GM04503 (cell line): ENCODE measurements around the gene TNIK.
"Not testable (repeated sequence)": the region's sequence is repeated elsewhere in the genome, so short reads cannot be mapped to it uniquely, and the experiment has no call there.

Experiments
- DNase-seq: peaks from one replicate; pipeline ENCODE4 v3.0.0-alpha.2; 2012; ENCODE audit warnings: low read depth

TNIK gene

DNA sequence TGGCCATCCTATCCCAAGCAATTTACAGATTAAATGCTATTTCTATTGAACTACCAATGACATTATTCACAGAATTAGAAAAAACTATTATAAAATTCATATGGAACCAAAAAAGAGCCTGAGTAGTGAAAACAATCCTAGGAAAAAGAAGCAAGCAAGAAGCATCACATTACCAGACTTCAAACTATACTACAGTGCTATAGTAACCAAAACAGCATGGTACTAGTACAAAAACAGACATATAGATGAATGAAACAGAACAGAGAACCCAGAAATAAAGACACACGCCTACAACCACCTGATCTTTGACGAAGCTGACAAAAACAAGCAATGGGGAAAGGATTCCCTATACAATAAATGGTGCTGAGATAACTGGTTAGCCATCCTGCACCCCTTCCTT, 152.2 kb downstream of the TNIK start:
- no peak for DNase-seq

DNA sequence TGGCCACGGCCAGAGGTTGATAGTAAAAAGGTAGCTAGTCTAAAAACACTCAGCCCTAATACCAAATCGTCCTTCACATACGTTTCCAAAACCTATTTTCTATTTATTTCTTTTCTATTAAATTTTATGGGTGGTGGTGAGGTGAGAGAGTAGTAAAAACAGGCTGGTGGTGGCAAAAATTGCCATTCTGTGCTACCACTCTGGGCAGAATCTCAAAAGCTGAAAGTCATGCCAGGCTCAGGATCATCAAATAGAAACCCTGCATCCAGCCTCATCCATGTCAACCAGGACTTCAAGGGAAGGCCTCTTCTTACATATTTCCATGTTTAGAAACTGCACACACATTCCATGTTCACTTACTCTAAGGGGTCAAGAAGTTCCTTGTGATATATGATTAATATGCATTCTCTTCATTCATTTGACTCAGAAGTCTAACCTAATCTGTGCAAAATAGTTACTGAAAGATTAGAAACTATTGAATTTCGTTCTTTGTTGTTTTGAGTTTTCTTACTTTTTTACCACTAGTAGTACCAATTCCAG, 153.1 kb downstream of the TNIK start:
- DNase-seq = no peak

- DNase-seq = peak; percentile 91
Measured at GRCh38 chr3:171306631-171307030, 153.6 kb downstream of the TNIK start.

- DNase-seq = not testable (repeated sequence)
Measured at GRCh38 chr3:171305823-171306222, 154.4 kb downstream of the TNIK start.

DNA sequence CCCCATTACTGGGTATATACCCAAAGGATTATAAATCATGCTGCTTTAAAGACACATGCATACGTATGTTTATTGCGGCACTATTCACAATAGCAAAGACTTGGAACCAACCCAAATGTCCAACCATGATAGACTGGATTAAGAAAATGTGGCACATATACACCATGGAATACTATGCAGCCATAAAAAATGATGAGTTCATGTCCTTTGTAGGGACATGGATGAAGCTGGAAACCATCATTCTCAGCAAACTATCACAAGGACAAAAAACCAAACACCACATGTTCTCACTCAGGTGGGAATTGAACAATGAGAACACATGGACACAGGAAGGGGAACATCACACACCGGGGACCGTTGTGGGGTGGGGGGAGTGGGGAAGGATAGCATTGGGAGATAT, 155.7 kb downstream of the TNIK start:
- not testable (repeated sequence) for DNase-seq

GRCh38 chr3:171304017-171304416, 156.2 kb downstream of the TNIK start:
- DNase-seq = not testable (repeated sequence)

GRCh38 chr3:171301998-171302397, 158.2 kb downstream of the TNIK start:
- no peak for DNase-seq

DNA sequence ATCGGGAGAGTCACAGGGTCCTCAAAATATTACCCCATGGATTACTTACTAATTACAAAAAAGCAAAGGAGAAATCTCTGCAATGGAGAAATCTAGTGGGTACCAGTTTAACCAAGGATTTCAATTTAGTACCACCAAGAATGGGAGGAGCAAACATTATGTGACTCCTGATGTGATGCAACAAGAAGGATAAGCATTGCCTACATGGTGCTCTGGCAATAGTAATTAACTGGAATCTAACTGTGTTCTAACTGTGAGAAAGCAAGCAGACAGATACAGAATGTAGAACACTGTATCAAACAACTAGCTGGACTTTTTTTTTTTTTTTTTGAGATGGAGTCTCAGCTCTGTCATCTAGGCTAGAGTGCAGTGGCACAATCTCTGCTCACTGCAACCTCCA, 159.2 kb downstream of the TNIK start:
- DNase-seq = no peak

GRCh38 chr3:171297951-171298350, 162.3 kb downstream of the TNIK start:
- no peak for DNase-seq

GRCh38 chr3:171297207-171297606, 163.0 kb downstream of the TNIK start:
- DNase-seq = no peak

DNA sequence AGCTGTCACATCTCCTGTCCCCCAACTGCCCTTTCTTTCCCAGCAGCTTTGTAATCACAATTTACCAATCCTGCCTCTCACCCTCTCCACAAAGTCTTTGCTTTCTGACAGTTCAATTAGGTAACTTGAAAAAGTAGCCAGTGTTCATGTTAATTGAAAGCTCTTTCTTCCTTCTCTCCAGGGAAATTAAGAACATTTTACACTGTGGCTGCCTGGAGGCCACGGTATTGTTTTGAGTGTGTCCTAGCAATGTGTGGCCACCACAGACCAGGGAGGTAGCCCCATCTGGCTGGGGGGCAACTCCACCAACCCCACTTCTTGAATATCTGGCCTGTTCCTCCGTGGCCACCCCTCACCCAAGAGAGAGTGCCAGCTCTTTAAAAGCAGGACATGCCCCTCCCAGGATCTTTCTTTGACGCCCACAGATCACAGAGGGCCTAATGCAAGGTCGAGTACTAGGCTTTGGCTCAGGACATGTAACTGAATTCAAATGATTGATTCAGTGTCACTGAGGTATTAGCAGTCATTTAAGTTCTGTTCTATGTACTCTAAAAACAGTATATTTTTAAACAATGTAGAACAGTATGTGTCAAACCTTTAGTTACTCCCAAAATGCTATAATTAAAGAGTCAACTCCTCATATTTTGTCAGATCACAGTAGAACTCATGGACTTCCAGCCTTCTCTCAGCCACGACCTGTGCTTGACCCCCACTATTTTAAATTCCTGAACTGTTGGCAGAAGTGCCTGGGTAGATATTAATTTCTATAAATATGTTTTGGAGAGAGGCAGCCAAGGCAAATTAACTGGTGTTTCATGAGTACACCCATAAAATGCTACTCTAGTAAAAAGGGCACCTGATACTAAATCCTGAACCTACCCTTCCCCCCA, 164.5 kb downstream of the TNIK start:
- no peak for DNase-seq

DNA sequence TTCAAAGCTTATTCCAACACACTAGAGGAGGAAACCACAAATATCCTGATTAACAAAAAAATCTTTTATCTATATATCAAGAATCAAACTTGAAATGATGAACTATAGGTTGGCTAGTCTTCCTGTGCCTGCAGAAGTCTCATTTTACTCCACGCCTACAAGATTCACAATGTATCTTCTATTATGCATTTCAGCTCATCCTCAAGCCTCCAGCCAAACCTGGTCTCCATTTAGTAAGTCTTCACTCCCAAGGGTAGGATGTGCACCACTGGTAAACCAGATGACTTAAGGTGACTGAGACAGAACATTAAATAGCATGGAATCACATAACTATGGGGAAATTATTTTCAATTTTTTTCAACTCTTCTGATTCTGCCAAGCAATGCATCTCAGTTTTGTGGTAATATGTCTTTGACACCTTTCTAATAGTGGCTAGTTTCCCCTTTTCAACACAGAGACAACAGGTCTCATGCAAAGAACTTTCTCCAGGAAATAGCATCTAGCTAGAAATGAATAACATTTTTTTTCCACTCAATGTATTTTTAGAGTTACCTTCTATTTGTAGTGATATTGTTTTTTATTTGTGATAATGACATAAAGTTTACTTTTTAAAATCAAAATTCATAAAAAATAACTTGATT, 166.9 kb downstream of the TNIK start:
- DNase-seq = no peak

DNA sequence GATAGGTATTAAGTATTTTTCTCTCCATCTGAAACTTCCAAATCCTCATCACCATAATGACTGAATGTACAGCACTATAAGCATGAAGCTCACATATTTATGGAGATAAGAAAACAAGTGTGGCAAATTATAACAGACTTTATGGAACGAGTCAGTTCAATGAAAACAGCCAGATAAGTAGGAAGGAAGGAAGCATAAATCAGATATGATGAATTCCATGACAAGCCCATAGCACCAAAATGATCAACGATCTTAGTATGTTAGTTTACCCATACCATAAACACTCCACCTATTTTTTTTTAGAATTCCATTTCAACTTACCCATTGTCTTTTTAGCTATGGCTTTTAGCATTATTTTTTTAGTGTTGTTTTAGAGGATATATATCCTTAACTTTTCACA, 169.5 kb downstream of the TNIK start:
- DNase-seq = no peak

- DNase-seq = no peak
Measured at GRCh38 chr3:171289291-171289690, 170.9 kb downstream of the TNIK start.

DNA sequence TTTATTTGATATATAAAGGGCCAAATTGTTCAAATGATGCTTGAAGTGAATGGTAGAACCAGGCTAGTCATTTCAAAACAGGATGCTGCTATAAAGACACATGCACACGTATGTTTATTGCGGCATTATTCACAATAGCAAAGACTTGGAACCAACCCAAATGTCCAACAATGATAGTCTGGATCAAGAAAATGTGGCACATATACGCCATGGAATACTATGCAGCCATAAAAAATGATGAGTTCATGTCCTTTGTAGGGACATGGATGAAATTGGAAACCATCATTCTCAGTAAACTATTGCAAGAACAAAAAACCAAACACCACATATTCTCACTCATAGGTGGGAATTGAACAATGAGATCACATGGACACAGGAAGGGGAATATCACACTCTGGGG, 172.4 kb downstream of the TNIK start:
- not testable (repeated sequence) for DNase-seq

GRCh38 chr3:171286580-171287249, 173.5 kb downstream of the TNIK start:
- no peak for DNase-seq

- DNase-seq = no peak
Measured at GRCh38 chr3:171285287-171285686, 174.9 kb downstream of the TNIK start.

GRCh38 chr3:171284308-171285075, 175.7 kb downstream of the TNIK start:
- DNase-seq = peak; percentile 87

GRCh38 chr3:171283848-171284222, 176.4 kb downstream of the TNIK start:
- DNase-seq = no peak

GRCh38 chr3:171283183-171283847, 176.9 kb downstream of the TNIK start:
- no peak for DNase-seq

DNA sequence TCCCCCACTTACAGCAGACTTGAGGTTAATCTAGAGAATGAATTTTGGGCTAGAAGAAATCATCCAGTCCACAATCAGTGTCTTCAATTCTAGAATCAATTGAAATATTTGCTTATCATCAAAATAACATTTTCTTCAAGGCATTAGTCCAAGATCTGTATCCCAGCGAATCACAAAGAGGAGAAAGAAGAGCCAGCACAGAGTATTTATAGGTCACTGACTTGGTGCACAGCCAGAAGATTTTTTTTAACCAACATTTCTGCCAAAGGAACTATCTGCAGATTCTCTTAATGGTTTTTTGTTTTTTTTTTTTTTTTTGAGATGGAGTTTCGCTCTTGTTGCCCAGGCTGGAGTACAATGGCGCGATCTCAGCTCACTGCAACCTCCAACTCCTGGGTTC, 178.2 kb downstream of the TNIK start:
- no peak for DNase-seq
